HG03520 (cell line): ENCODE data around the gene LIN7A.

Experiments
- ATAC-seq: cut with Tn5 transposase; IDR thresholded peaks from one replicate; pipeline ENCODE4 v1.9.1; 2021; ENCODE audit warnings: mild to moderate bottlenecking, moderate library complexity; ENCODE audit not compliant: unreplicated experiment

LIN7A gene

DNA sequence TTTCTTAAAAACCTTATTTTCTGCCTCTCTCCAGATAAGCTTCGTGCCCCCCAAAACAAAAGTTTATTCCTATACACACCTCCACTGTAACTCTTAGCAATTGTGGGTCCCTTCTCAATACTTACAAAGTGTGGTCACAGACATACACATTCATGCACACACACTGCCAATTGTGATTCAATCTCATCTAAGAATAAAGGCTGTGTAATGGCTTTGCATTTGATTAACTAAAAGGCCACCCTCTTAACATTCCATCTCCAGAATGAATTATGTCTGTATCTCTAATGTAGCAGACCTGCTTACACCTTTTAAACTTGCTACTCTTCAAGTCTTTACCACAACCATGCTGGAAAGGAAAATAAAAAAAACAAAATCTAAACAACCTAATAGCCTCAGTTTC lies 171.5 kb downstream of the LIN7A start:
- ATAC-seq: no peak

DNA sequence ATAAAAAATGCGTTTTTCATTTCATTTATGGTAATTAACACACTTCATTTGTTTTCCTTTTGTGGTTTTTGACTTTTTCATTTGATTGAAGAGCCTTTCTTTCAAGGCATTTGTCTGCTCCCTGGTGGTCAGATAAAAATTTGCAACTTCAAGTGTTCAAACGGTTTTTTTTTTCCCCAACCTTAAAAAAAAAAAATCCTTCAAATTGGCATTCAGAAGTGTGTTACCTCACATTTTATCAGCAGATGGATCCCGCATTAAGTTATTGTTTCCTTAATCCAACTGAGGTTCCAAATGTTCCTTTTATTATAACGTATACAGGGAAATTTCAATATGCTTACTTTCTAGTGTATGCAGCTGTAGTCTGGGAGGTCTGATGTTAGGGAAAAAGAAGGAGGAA lies 173.9 kb downstream of the LIN7A start:
- peak; percentile 33 for ATAC-seq

DNA sequence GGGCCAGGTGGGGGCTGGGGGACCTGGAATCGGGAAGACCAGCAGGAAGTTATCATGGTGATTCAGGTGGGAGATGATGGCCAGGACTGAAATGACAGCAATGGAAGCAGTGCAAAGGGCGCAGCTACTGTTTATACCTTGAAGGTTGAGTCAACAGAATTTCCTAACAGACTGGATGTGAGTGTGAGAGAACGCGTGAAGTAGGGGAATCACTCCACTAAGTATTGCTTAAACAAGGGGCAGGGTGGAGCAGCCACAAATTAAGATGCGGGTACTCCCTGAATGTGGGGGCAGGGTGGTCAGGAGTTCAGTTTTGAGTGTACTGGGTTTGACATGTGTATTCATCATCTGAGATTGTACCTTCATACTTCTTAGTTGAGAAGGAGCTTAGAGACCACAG lies 175.9 kb downstream of the LIN7A start:
- ATAC-seq: no peak

DNA sequence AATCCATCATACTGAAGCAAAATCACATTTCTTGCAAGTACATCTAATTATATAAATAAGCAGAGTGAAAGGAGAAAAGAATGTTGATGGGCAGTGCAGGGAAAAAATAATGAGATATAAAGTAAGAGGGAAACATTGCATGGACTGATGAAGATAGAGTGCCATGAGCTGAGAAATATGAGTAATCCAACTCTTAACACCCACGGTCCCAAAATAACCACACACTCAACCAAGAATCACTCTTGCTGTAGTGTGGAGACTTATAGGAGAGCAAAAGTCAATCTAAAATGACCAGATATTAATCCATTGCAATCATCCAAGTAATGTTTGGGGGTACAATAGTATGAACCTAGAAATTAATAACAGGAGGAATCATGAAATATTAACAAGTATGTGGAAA lies 180.9 kb downstream of the LIN7A start:
- peak; percentile 74 for ATAC-seq

DNA sequence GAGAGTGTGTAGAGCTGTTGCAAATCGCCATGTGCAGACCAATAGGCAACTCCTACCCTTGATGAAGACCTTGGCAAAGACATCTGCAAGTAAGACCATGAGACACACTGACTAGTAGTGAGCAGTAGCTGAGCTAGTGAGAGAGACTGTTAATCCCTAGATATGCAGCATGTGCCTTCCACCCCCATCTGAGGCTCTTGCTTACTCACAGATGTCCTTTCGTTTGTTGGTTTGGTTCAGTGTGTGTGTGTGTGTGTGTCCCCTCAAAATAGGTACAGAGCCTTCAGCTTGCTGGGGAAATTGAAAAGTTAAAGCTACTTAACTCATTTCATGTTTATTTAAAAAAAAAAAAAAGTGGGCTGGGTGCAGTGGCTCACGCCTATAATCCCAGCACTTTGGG lies 183.5 kb downstream of the LIN7A start:
- no peak for ATAC-seq

DNA sequence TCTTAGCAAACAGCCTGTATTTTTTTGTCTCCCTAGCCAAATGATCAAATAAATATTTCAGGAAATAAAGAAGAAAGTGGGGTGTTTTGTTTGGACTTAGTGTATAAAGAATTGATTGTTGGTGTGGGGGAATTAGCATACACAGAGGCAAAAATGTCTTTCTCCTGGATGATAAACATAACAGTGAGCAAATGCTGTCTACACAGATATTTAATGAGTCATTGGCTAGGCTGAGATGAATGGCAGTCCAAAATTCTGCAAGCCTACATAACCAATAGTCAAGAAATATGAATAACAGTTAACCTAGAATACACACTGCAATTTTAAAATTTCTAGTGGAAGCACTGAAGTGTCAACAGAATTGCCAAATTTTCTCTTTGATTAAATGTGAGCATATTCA lies 185.3 kb downstream of the LIN7A start:
- ATAC-seq: no peak

DNA sequence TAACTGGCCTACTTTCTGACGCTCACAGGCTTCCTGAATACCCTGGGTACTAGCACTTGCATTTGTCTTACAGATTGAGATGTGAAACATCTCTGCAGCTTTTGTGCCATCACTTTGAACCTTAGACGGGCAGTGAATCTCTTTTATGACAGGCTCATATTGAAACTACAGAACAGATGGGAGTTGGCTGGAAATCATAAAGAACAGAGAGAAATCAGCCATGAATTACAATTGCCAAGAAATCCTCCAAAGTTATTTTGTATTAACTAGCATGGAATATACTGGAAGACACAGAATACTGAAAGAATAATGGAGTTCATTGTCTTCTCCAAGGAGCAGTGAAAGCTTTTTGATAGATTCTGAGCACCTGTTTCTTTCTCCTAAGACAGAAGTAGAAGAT lies 188.3 kb downstream of the LIN7A start:
- no peak for ATAC-seq

DNA sequence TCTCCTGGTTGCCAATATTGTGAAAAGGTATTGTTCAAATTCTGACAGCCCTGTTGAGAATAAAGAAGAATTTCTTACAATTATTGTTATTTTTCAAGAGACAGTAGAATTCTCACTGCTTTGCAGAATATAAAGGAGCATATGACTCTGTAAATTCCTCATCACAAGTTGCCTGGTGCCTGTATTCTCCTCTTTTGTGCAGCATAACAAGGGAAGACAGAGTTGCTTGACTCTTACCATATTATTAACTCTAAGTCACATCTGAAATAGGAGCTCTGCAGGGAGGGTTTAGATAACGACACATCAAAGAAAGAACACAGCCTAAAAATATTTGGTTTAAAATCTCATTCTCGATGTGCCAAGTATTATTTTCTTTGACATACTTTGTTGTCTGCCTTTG lies 189.9 kb downstream of the LIN7A start:
- no peak for ATAC-seq

DNA sequence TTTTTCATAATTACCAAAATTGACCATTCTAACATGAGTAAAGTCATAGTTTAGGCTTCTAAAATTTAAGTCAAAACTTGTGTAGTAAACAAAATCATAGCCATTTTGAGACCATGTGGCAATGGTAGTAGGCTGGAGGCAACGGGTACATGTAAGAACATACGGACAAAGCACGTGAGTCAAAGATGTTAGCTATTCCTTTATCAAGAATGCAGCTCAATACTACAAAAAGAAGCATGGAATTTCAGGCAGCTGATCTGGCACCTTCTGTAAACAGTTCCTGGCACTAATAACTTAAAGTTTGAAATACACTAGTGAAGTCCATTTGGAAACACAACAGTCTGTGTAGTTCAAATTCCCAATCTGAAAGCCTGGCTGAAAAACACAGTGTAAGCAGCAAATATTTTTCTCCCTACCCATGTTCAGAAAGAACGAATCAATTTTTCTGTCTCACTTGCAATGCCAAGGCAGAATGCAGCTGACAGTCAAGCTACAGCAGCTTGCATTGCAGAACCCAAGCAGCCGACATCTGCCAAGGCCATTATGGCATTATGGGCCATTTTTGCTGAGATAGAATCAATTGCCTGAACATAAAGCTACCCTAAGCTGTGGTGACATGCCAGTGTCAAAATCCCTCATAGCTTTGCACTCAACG lies 191.8 kb downstream of the LIN7A start:
- no peak for ATAC-seq
